ENCODE data around the gene SRRM4.
A peak's percentile ranks its signal among the peaks of the same experiment; 100 is the strongest.
"Not testable (repeated sequence)": the region's sequence is repeated elsewhere in the genome, so short reads cannot be mapped to it uniquely, and the experiment has no call there.

The SRRM4 gene

DNA sequence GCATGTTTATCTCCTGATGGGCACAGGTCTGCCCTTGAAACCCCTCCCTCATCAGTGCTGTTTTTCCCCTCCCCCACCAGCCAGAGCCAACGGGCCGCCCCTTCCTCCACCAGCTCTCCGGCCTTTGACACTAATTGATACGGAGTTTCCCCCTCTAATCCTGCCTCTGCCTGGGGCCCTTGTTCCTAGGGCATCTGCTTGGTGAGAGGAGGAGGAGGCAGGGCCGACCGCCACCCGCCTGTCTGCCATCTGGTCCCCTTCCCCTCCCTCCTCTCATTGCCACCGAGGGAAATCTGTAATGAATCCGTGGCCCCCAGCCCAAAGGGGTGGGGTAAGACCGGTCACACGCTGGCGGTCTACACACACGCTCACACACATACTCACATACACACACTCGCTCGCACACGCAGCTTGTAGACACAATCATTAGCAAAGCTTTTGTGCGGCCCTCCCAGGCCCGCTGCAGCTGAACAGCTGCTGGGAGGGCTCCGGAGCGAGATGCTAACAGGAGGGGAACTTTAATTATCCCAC, 27.4 kb downstream of the SRRM4 start:
- peak in 18 of 58 donors; percentile 0 to 42 (median 14) for DNase-seq

DNA sequence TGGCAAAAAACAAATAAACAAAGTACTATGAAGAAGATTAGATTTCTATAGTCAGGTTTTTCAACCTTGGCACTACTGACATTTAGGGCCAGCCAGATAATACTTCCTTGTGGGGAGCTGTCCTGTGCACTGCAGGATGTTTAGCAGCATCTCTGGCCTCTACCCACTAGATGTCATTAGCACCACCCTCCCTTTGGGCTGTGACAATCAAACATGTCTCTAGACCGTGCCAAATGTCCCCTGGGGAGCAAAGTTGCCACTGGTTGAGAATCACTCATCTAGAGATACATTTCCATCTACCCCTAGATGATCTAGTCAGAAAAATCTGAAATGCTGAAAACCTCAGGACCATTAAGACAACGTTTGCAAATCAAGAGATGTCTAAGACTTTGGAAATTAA, 29.9 kb downstream of the SRRM4 start:
- no peak for DNase-seq

DNA sequence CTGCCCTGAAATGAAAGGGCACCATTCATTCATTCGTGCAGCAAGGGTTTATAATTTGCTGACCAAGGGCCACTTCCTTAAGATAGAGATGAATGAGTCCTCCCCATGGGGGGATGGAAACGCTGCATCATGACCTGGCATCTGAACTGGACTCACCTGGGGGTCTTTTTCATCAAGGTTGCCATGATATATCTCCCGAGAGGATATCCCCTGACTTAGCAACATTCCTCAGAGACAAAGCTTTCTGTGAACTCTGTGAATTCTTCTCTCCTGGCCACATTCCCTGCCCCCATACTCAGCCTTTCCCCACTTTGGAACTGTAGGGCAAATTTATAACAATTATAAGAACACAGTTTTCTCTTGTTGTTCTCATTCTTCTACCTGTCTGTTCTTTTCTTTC, 30.8 kb downstream of the SRRM4 start:
- no peak for DNase-seq

DNA sequence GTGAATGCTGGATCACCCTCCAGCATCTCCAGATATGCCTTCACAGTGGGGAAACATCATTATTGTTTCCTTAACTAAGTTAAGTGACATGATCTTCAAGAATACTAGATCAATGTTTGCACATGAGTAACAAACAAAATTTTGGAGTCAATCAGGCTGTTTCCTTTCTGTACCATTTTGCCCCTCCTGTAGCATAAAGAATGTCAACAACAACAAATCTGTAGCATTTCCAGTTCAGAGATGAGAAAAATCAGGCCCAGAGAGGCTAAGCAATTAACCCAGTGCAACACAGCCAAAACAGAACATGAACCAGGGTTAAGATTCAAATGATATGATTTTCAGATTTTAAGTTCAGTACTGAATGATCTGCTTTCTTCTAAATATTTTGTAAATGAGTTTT, 31.7 kb downstream of the SRRM4 start:
- no peak for DNase-seq

DNA sequence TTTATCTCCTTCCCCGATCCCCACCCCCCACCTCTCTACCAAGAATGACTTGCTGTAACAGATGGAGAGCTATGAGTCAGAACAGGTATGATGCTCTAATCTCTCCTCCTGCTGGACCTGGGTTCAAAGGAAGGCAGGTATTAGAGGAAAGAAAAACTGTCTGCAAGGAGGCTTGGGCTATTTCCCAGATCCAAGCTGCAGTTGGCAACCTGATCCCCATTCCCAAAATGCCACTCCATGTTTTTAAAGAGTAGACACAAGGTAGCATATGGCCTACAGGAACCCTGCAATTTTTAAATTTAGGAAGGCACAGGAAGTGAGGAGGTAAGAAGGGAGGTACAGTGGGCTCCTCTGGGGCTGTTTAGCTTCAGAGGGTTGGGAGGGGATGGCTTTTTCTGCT, 33.0 kb downstream of the SRRM4 start:
- DNase-seq: no peak

DNA sequence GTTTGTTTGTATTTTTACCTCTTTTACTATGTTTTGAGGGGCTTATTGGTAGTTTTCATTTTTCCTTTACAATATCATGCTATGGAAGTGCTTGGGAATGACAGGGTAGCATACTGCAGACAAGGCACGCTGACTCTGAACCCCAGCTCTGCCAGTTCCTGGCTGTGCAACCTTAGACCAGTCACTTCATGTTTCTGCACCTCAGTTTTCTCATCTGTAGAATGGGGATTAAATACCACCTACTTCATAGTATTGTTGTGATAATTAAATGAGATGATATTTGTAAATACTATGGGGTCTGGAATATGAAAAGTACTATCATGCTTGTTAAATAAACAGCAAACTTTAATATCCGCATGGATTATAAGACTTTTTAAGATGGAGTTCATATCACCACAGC, 35.4 kb downstream of the SRRM4 start:
- no peak for DNase-seq

DNA sequence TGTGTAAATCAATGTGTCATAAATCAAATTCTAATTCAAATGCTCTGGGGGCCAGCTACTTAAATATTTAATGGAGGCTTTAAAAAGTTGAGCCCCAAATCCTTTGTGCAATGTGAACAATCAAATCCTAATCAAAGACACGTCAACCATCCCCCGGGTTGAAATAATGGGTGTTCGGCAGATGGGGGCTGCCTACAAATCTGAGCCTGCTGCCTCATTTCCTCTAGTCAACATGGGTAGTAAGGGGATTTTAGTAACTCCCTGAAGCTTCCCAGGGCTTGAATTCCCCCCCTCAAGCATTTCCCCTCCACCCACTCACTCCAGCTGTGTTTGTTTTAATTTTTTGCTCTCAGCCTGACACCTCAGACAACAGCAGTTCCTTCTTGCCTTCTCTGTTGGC, 37.8 kb downstream of the SRRM4 start:
- DNase-seq: no peak

DNA sequence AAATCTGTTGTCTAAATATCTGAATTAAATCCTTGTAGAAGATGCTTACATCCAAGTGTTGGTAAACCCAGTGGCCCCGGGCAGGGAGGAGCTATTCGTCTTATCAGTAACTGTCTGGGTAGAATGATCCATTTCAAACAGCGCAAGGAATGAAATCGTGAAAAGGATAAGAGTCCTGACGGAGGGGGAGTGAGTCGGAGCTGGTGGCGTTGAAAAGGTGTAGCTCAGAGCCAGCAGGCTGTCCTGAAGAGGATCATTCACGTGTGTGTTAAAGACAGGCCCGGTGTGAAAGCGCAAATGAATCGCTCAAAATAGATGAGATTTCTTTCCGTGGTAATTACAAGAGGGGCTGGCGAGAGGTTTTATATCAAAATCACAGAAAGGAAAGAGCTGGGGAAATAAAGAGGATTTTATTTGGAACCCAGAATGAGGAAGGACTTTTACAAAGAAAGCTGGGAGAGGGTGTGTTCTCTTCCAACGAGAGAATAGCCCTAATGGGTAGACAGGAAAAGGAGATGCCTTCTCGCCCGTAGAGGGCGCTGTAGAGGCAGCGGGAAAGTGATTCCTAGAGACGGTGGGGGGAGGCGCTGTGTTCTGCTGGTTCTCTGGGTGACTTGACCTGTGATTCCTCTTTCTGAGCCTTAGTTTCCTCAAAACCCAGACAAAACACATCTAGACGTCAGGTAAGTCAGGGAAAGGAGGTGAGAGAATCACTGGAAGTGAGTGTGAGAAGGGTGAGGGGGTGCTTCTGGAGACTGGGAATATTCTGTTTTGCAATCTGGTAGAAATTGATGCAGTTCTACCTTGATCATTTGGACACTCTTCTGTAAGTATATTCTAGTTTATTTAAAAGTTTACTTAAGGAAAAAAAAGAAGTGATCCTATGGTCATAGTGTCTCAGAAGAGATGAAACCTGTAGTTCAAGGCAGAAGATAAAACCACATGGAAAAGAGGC, 39.3 kb downstream of the SRRM4 start:
- peak in 1 of 58 donors; percentile 6 for DNase-seq

DNA sequence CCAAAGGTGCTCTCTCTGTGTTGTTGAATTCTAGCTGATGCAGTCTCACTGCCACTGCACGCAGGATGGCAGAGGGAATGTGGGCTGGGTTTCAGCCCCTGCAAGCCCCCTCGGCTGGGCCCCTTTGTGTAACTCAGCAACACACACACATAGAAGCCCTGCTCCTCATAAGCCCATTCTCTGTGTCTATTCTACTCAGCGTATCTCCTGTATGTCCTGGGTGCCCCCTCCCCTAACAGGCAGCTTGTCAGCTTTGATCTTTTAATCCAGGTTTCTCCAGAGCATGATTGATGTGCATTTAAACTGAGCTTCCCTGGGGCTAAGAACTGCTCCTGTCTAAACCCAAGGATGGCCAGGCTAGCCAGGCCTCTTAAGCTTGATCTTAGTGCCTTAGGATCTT, 43.0 kb downstream of the SRRM4 start:
- DNase-seq: no peak

DNA sequence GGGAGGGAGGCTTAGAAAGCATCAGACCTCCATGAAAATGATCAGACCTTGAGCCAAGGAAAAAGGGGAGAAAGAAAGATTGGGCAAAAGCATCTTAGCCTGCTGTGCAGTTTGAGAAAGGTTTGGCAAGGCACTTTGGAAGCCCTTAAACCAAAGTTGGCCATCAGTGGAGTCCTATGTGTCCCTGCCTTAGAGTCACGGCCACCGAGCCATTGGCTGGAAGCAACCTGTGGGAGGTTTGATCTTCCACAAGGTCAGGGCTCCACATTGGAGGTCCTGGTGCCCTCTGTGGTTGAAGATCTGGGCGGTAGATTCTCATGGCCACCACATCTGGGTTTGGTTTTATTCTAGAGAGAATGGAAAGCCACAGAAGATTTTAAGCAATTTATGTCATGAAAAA, 44.4 kb downstream of the SRRM4 start:
- DNase-seq: no peak

DNA sequence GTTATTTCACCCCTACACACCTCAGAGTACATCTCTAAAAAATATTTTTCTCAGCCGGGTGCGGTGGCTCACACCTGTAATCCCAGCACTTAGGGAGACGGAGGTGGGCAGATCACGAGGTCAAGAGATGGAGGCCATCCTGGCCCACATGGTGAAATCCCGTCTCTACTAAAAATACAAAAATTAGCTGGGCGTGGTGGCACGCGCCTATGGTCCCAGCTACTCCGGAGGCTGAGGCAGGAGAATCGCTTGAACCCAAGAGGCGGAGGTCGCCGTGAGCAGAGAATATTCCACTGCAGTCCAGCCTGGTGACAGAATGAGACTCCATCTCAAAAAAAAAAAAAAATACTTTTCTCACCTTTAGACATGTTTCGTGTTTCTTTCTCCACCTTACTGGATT, 52.0 kb downstream of the SRRM4 start:
- DNase-seq: not testable (repeated sequence)

DNA sequence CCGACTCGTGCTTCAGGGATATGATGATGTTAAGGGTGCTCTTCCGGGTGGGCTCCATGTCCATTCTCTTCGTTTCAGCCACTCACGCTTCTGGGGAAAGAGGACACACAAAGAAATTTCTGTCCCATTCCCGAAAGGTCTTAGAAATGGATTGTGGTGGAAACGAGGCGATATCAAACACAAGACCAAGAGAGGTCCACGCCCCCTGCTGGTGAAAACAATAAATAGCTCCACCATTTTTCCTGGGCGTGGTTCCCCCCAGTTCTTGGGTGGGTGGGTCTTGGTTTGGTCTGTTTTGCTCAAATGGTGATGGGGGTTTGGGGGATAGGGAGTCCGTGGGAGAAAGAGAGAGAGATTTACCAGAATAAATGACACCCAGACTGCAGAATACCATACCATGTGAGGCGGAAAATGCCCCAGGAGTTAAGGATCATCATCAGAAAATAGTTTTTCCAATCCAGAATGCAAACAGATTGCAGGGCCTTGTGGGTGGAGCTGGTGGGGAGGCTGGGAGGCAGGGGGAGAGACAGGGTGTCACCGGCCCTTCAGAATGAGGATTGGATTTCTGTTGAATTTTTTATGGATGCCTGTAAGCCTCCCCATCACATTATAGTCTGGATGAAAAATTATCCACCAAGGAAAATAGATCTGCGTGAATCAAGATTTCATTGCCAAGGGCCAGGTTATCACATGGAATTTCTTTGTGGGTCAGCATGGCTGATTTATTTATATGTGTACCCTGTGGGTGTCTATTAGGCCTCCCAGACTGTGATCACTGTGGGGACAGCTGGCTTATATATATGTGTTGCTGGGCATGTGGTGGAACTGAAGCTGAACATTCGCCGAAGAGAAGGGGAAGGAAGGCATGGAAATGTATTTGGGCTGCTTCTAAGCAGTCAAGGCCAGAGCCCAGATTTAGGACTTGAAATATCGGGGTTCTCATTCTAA, 55.8 kb downstream of the SRRM4 start:
- peak in 4 of 58 donors; percentile 1 to 12 (median 6) for DNase-seq

DNA sequence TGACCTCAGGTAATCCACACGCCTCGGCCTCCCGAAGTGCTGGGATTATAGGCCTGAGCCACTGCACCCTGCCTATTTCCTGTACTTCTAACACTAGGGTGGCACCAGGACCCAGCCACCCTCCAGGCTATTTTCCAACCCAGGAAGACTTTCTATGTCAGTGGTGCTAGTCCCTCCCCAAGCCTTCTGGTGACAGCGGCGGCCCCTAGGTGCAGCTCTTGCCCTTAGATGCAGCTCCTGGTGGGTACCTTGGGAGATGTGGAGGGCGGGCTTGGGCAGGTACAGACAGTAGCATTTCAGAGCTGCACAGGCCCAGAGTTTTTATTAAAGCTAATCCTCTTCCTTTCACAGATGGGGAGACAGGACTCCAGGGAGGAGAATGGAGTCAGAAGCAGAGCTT, 62.8 kb downstream of the SRRM4 start:
- DNase-seq: no peak

DNA sequence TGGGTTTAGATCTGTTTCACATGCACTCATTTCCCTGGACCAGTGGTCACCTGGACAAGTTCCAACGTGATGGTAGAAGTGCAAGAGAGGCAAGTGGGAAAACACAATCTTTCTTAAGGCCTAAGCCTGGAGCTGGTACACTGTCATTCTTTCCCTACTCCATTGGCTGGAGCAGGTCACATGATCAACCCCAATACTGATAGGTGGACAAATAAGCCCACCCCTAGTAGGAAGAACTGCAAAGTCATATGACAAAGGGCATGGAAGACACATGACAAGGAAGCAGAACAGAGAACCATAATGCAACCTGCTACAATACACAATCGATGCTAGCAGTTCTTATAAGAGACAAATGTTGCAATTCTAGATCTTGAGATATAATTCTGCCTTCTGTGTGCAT, 66.3 kb downstream of the SRRM4 start:
- no peak for DNase-seq

DNA sequence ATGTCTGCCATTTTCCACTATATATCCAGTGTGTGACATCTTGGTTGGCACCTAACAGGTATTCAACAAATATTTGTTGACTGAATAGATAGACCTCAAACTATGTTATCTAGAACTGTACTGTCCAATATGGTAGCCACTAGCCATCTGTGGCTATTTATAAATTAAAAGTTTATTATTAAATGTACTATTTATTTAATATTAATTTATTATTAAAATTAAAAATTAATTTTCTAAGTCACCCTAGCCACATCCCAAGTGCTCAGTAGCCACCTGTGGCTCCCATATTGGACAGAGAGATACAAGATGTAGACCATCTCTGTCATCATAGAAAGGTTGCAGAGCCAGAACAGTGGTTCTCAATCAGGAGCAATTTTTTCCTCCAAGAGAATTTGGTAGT, 69.3 kb downstream of the SRRM4 start:
- DNase-seq: no peak

DNA sequence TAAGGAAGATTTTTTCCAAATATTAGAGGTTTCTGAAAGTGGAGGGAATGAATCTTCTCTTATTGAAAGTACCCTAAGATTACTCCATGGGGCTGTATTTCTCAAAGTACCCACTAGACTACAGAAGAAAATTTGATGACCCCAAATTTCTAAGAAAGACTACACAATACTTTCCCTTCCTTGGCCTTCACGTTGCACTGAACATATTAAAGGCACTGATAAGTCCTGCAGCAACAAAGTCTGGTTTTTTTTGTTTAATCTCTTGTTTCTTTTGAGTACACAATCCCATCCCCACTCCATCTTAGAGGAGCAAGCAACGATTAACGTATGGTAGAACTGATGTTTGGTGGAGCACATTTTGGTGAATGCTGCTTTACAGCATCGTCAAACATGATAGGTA, 70.1 kb downstream of the SRRM4 start:
- no peak for DNase-seq

DNA sequence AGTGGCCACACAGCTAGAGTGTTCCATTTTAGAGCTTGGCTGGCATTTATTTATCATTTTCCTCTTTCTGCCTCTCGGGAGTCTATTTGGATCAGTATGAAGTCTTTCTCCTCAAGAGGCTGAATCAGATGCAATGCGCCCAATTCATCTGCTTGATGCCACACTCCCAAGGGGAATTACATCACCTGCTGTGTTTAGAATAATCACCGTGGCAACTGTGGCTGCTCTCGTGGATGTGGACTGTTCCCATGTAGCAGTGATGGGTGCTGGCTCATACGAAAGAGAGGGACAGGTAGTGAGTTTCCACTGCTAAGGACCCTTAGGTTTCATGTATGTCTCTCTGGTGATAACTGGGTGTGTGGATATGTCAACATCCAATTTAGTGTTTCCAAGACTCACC, 70.7 kb downstream of the SRRM4 start:
- DNase-seq: peak in 17 of 58 donors; percentile 3 to 60 (median 23)

DNA sequence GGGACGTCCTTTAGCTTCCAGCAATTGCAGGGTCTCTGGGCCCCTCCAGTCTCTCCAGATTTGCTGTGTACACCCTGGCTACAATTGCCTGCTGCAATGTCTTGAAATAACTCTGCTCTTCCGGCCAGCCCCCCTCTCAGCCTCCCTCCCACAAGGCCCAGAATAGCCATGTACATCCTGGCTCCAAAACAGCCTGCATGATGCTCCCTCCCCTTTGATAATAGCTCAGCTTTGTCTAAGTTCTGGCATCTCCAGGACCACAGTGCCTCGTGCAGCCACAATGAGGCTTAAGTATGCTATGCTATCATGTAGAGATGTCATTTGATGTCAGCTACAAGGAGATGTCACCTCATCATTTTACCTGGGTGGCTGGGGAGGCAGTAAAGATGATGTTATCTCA, 74.6 kb downstream of the SRRM4 start:
- DNase-seq: peak in 17 of 58 donors; percentile 2 to 62 (median 22)

DNA sequence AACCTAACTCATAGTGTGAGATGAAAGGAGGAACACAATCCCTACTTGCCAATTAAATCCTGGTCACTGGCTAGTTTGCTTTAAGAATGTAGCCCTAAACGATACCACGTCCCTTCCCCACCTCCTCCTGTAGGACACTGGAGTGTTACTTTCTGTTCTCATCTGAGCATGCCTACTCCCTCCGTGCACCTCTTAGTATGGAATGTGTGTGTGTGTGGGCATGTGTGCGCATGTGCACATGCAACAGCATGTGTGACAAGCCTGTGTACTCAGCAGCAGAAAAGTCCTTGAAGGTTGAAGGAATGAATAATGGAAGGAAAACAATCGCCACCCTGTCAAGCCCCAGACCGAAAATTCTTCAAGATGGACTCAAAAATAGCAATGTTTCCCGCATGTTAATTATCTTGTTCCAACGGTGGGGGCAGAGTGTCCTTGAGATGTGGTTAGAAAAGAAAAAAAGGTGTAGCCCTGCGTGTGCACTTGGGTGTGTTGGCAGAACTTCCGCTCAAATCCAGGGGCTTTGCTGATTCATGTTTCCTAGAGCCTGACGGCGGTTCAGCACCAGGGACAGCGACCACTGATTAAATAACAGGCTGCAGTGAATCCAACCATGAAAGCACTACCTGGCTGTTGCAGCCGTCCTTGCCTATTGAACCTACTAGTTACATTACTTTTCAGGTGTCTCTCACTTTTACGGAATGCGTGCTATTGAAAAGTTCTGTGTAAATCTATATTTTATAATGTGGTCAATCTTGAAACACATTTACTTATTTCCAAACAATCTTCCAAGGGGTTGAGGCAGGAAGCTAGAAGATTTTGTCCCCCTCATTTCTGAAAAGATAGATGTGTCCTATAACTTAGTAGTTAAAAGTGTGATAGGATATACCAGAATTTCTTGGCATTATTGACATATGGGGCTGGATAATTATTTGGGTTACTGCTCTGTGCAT, 79.8 kb downstream of the SRRM4 start:
- DNase-seq: peak in 6 of 58 donors; percentile 2 to 44 (median 7)

DNA sequence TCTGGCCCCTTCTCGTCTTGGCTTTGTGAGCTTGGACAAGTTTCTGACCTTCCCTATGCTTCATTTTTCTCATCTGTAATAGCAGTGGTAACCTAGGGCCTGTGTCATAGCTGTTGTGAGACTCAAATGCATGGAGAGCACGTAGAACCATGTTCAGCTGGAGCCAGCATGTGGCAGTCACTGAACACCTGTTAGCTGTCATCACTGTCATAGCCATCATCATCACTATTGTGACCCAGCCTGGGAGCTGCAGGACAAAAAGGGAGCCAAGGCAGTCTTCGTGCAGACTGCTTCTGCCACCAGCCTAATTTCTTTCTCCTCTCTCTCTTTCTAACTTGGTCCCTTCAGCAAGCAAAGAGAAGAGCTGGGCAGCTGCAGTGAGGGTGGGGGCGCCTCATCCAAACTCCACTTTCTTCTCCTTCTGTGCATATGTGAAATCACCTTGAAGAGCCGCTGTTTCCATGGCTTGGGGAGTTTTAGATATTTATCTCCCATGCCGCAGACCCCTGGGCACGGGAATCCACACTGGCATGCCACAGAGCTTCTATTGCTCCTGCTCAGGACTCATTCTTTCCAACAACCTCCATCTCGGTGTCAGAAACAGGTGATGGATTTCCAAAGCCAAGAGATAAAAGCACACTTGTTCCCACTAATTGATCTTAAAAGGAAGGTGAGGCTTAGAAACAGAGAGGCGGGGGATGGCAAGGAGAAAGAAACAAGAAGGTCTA, 87.0 kb downstream of the SRRM4 start:
- DNase-seq: no peak
